Measurements from ENCODE around the gene DLG5.

GRCh38 chr10:77926566-77927401 is at the start of gene DLG5:
- TF ChIP-seq, protein P1, sequence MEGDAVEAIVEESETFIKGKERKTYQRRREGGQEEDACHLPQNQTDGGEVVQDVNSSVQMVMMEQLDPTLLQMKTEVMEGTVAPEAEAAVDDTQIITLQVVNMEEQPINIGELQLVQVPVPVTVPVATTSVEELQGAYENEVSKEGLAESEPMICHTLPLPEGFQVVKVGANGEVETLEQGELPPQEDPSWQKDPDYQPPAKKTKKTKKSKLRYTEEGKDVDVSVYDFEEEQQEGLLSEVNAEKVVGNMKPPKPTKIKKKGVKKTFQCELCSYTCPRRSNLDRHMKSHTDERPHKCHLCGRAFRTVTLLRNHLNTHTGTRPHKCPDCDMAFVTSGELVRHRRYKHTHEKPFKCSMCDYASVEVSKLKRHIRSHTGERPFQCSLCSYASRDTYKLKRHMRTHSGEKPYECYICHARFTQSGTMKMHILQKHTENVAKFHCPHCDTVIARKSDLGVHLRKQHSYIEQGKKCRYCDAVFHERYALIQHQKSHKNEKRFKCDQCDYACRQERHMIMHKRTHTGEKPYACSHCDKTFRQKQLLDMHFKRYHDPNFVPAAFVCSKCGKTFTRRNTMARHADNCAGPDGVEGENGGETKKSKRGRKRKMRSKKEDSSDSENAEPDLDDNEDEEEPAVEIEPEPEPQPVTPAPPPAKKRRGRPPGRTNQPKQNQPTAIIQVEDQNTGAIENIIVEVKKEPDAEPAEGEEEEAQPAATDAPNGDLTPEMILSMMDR (IDR thresholded peaks at IDR 0.05): peak; percentile 15
- no peak for TF ChIP-seq EZH2phosphoT487 (IDR thresholded peaks at IDR 0.05)
